ENCODE measurements around the gene ALOX15.

The ALOX15 gene

DNA sequence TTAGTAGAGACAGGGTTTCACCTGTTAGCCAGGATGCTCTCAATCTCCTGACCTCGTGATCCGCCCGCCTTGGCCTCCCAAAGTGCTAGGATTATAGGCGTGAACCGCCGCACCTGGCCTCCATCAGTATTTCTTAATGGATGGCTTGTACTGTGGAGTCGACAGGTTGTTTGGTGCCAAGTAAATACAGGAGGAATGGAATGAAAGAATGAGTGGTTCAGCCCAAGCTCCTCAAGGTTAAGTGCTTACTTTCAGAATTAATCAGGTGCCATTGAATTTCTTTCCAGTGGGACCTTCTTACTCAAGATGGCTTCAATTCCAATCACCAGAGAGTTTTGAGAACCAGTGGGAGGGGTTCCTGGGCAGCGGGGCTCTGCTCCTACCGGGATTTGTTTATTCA is 25.0 kb downstream of the ALOX15 start:
- TF ChIP-seq TAF1 (IDR thresholded peaks at IDR 0.05; ENCODE audit: borderline replicate concordance, insufficient read depth, low read length) (no peak), SIN3A (IDR thresholded peaks at IDR 0.05; ENCODE audit: borderline replicate concordance, insufficient read depth, low read length) (no peak)

DNA sequence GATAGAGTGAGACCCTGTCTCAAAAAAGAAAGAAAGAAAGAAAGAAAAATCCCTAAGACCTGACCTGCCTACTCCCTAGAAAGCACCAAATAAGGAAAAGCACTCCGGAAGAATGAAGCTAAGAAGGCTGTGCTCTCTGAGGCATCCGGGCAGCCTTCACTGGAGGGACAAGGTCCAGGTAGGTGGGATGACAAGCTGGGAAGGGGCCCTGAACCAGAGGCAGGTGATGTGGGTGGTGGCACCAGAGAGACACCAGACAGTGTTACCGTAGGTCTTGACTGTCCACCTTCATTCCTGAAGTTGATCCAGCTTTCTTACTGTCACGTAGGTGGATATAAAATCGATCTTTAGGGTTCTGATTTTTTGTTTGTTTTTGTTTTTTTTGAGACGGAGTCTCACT is 30.8 kb downstream of the ALOX15 start:
- no peak for TF ChIP-seq TAF1 (IDR thresholded peaks at IDR 0.05; ENCODE audit: borderline replicate concordance, insufficient read depth, low read length)
- no peak for TF ChIP-seq FOXP2 (optimal IDR thresholded peaks at IDR 0.05; ENCODE audit: borderline replicate concordance, extremely low read depth, extremely low read length, insufficient read depth)
- no peak for TF ChIP-seq POLR2AphosphoS5 (IDR thresholded peaks at IDR 0.05; ENCODE audit: low read depth, low read length)
- no peak for TF ChIP-seq SIN3A (IDR thresholded peaks at IDR 0.05; ENCODE audit: borderline replicate concordance, insufficient read depth, low read length)
- TF ChIP-seq, protein P1, sequence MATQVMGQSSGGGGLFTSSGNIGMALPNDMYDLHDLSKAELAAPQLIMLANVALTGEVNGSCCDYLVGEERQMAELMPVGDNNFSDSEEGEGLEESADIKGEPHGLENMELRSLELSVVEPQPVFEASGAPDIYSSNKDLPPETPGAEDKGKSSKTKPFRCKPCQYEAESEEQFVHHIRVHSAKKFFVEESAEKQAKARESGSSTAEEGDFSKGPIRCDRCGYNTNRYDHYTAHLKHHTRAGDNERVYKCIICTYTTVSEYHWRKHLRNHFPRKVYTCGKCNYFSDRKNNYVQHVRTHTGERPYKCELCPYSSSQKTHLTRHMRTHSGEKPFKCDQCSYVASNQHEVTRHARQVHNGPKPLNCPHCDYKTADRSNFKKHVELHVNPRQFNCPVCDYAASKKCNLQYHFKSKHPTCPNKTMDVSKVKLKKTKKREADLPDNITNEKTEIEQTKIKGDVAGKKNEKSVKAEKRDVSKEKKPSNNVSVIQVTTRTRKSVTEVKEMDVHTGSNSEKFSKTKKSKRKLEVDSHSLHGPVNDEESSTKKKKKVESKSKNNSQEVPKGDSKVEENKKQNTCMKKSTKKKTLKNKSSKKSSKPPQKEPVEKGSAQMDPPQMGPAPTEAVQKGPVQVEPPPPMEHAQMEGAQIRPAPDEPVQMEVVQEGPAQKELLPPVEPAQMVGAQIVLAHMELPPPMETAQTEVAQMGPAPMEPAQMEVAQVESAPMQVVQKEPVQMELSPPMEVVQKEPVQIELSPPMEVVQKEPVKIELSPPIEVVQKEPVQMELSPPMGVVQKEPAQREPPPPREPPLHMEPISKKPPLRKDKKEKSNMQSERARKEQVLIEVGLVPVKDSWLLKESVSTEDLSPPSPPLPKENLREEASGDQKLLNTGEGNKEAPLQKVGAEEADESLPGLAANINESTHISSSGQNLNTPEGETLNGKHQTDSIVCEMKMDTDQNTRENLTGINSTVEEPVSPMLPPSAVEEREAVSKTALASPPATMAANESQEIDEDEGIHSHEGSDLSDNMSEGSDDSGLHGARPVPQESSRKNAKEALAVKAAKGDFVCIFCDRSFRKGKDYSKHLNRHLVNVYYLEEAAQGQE (IDR thresholded peaks at IDR 0.05; ENCODE audit: insufficient read depth in 1 of 2, low read depth in 2 of 2, low read length in 2 of 2): no peak

DNA sequence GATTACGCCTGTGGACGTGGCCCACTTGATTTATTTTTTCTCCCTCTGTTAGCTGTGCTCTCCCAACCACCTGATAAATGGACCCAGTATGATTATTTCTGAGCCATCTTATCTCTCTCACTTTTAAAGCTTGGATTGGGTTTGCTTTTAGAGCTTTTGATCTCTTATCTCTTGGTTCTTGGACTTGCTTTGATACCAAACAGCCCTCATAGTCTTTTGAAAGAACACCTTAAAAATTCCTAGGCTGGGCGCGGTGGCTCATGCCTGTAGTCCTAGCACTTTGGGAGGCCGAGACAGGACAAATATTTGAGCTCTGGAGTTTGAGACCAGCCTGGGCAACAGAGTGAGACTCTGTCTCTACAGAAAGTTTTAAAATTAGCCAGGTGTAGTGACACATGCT is 31.3 kb downstream of the ALOX15 start:
- TF ChIP-seq, protein P1 (IDR thresholded peaks at IDR 0.05; ENCODE audit: insufficient read depth in 1 of 2, low read depth in 2 of 2, low read length in 2 of 2): no peak
- no peak for TF ChIP-seq FOXP2 (optimal IDR thresholded peaks at IDR 0.05; ENCODE audit: borderline replicate concordance, extremely low read depth, extremely low read length, insufficient read depth)
- no peak for TF ChIP-seq POLR2AphosphoS5 (IDR thresholded peaks at IDR 0.05; ENCODE audit: low read depth, low read length)
- TF ChIP-seq TAF1 (IDR thresholded peaks at IDR 0.05; ENCODE audit: borderline replicate concordance, insufficient read depth, low read length): no peak
- TF ChIP-seq SIN3A (IDR thresholded peaks at IDR 0.05; ENCODE audit: borderline replicate concordance, insufficient read depth, low read length): no peak

DNA sequence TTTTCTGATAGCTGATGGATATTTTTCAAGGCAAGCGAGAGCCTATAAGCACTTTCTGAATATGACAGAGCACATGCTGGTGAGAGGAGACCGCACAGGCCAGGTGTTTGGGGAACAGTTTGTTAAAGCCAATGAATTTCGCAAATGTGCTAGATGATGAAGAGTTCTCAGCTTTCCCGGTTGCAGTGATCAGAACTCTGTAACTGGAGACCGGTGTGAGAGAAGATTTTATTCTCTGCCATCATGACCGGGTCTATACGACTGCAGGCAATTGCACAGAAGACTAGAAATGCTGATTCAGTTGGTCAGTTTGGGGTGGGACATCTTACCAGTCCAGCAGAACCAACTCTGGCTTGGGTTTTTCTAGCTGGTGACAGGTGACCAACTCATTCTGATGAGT is 31.7 kb downstream of the ALOX15 start:
- no peak for TF ChIP-seq TAF1 (IDR thresholded peaks at IDR 0.05; ENCODE audit: borderline replicate concordance, insufficient read depth, low read length)
- TF ChIP-seq SIN3A (IDR thresholded peaks at IDR 0.05; ENCODE audit: borderline replicate concordance, insufficient read depth, low read length): no peak
- no peak for TF ChIP-seq FOXP2 (optimal IDR thresholded peaks at IDR 0.05; ENCODE audit: borderline replicate concordance, extremely low read depth, extremely low read length, insufficient read depth)
- no peak for TF ChIP-seq POLR2AphosphoS5 (IDR thresholded peaks at IDR 0.05; ENCODE audit: low read depth, low read length)
- TF ChIP-seq, protein P1 (IDR thresholded peaks at IDR 0.05; ENCODE audit: insufficient read depth in 1 of 2, low read depth in 2 of 2, low read length in 2 of 2): no peak

DNA sequence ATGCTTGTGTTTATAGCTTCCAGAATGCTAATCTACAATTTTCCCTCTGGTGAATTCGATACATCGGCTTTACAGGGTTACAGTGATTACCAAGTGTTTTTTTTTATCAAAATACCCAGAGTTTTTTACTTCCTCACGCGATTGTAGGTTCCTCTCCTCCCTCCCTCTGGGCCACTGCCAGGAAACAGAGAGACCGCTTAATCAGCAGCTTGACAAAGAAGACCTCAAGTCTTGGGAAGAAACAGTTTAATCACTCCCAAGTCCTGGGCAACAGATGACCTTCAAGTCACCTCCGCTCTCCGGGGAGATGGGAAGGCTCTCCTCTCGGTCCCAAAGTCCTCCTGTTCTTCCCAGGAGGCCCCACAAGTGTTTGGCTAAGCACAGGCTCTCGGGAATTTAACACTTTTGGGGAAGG is 33.7 kb downstream of the ALOX15 start:
- TF ChIP-seq SIN3A (IDR thresholded peaks at IDR 0.05; ENCODE audit: borderline replicate concordance, insufficient read depth, low read length) (no peak), POLR2AphosphoS5 (IDR thresholded peaks at IDR 0.05; ENCODE audit: low read depth, low read length) (no peak), FOXP2 (optimal IDR thresholded peaks at IDR 0.05; ENCODE audit: borderline replicate concordance, extremely low read depth, extremely low read length, insufficient read depth) (no peak), TAF1 (IDR thresholded peaks at IDR 0.05; ENCODE audit: borderline replicate concordance, insufficient read depth, low read length) (no peak)
- TF ChIP-seq, protein P1 (IDR thresholded peaks at IDR 0.05; ENCODE audit: insufficient read depth in 1 of 2, low read depth in 2 of 2, low read length in 2 of 2): no peak
